MCF 10A (cell line): ENCODE results near the gene MYZAP. TPM values are rescaled to one million over a fixed set of nuclear protein-coding genes. Genes with fewer than 3 reads are reported as not detected.

Experiments
- BruUV-seq: library from RNA; stranded (reverse); fragments of 400-500 nt; replicated peaks from 2 replicates; lab custom pipeline; 2021; lab: Mats Ljungman, UMichigan
- CTCF ChIA-PET: fragments of 300-600 bp; sonication (Branson Sonifier 250); formaldehyde crosslinking; extraction: SDS; loops from one replicate; lab custom pipeline; 2021; ENCODE audit warnings: antibody characterized with exemption, inconsistent platforms; lab: Yijun Ruan, JAX
- POLR2A ChIA-PET: fragments of 300-600, 350-650 bp; sonication (Branson Sonifier 250); formaldehyde crosslinking; extraction: SDS; loops from one replicate; lab custom pipeline; 2020; ENCODE audit warnings: antibody characterized with exemption, inconsistent platforms; lab: Yijun Ruan, JAX
- DNase-seq: peaks from one replicate; pipeline ENCODE4 v3.0.0-alpha.2; 2018; ENCODE audit not compliant: unreplicated experiment
- H3K27ac Mint-ChIP-seq: one replicate; pipeline ENCODE4 v1.8.0; 2022; ENCODE audit warnings: mild to moderate bottlenecking, low read depth, mixed read lengths; ENCODE audit not compliant: unreplicated experiment
- H3K27me3 Mint-ChIP-seq: one replicate; pipeline ENCODE4 v1.8.0; 2022; ENCODE audit warnings: mixed read lengths; ENCODE audit not compliant: insufficient read depth, unreplicated experiment
- H3K36me3 Mint-ChIP-seq: one replicate; pipeline ENCODE4 v1.8.0; 2022; ENCODE audit warnings: mild to moderate bottlenecking, moderate library complexity, mixed read lengths; ENCODE audit not compliant: insufficient read depth, unreplicated experiment
- H3K4me1 Mint-ChIP-seq: one replicate; pipeline ENCODE4 v1.8.0; 2022; ENCODE audit warnings: mixed read lengths; ENCODE audit not compliant: insufficient read depth, unreplicated experiment
- H3K4me3 Mint-ChIP-seq: one replicate; pipeline ENCODE4 v1.8.0; 2022; ENCODE audit warnings: mild to moderate bottlenecking, moderate library complexity, mixed read lengths; ENCODE audit not compliant: unreplicated experiment
- H3K9me3 Mint-ChIP-seq: one replicate; pipeline ENCODE4 v1.8.0; 2022; ENCODE audit warnings: mixed read lengths; ENCODE audit not compliant: unreplicated experiment
- intact Hi-C: fragments of 100-400 bp; cut with micrococcal nuclease; formaldehyde crosslinking; loops from 2 replicates; pipeline ENCODE4 v1.14.1; 2022
- total RNA-seq: library from RNA; stranded (reverse); gene quantifications from 2 replicates; pipeline ENCODE4 v1.2.3, GENCODE V29; 2022
- TF ChIP-seq, protein P1 (sequence below): fragments of 200-600 bp; IDR thresholded peaks from one replicate; pipeline ENCODE4 v1.8.0; 2022; ENCODE audit warnings: antibody characterized with exemption, mild to moderate bottlenecking; ENCODE audit not compliant: unreplicated experiment

MYZAP gene
- total RNA-seq, 1 experiment from 2014 or later, result 1.3 TPM

DNA sequence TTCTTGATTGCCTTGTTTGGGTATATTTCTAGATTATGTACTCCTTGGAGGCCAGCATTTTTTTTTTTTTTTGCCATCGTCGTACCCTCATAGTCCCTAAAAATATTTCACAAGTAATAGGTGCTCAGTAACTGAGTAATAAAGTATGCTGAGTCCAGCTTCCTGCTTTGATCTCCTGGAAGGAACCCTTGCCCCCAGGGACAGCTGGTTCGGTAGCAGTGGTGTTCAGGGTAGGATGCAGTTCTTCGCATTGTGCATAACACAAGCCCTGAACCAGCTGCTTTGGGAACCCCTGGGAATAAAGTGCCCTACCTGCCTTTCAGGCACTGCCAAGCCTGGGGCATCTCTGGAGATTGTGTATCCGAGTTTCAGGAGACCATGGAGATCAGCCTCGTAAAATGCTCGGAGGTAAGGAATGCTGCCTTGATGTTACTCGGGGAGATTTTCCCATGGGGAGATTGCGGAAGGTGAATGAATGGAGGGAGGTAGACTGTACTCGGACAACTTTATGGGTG, 7.6 kb downstream of the MYZAP start:
- DNase-seq, result no peak
- TF ChIP-seq, protein P1, sequence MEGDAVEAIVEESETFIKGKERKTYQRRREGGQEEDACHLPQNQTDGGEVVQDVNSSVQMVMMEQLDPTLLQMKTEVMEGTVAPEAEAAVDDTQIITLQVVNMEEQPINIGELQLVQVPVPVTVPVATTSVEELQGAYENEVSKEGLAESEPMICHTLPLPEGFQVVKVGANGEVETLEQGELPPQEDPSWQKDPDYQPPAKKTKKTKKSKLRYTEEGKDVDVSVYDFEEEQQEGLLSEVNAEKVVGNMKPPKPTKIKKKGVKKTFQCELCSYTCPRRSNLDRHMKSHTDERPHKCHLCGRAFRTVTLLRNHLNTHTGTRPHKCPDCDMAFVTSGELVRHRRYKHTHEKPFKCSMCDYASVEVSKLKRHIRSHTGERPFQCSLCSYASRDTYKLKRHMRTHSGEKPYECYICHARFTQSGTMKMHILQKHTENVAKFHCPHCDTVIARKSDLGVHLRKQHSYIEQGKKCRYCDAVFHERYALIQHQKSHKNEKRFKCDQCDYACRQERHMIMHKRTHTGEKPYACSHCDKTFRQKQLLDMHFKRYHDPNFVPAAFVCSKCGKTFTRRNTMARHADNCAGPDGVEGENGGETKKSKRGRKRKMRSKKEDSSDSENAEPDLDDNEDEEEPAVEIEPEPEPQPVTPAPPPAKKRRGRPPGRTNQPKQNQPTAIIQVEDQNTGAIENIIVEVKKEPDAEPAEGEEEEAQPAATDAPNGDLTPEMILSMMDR, result no peak
- no peak overlapping the region for H3K27ac Mint-ChIP-seq
- H3K36me3 Mint-ChIP-seq, result no peaks in the 10 kb centered on the region
- H3K4me3 Mint-ChIP-seq, result no peak overlapping the region
- H3K27me3 Mint-ChIP-seq, result no peaks in the 10 kb centered on the region
- ChIA-PET POLR2A (interaction anchor here (3.0 kb wide), 1 partner anchor 12 kb away, joined by 14 read pairs; no protein-coding TSS in a partner anchor), CTCF (interaction anchor here (0.6 to 5.5 kb wide), 5 partner anchors 8 to 583 kb away, joined by 3 to 33 read pairs (median 5); no protein-coding TSS in a partner anchor)
- intact Hi-C loops, result no loop called here
- peaks cover 13% of the 10 kb centered on the region for H3K4me1 Mint-ChIP-seq
- no TSS peak for BruUV-seq
- no peaks in the 10 kb centered on the region for H3K9me3 Mint-ChIP-seq

GRCh38 chr15:57600197-57600596, 8.5 kb downstream of the MYZAP start:
- ChIA-PET CTCF (interaction anchor here (3.3 to 5.5 kb wide), 2 partner anchors 11 to 40 kb away, joined by 23 to 33 read pairs; no protein-coding TSS in a partner anchor), POLR2A (no interaction called here)
- TF ChIP-seq, protein P1, result no peak
- Mint-ChIP-seq H3K27me3 (no peaks in the 10 kb centered on the region), H3K4me1 (peaks cover 9% of the 10 kb centered on the region), H3K4me3 (no peak overlapping the region), H3K36me3 (no peaks in the 10 kb centered on the region), H3K9me3 (no peaks in the 10 kb centered on the region), H3K27ac (no peak overlapping the region)
- no peak for DNase-seq
- intact Hi-C loops, result no loop called here
- no TSS peak for BruUV-seq

DNA sequence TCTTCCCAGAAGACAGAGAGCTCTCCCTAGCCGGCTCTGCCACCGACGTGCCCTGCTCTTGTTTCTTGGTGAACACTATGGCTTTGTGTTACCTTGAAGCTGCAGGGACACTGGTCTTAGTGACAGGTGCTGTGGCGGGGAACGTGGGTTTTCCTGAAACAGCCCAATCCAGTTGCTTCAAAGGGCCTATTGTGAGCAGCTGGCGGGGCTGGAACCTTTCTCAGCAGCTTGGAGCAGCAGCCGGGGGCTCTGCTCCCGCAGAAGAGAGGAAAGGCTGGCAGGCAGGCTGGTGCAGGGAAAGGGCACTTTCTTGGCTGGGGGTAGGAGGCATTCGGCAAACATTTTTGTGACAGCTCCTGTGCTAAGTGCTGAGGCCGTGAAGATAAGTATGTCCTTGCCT, 12.8 kb downstream of the MYZAP start:
- no peak overlapping the region for H3K27ac Mint-ChIP-seq
- H3K4me1 Mint-ChIP-seq, result peaks cover 27% of the 10 kb centered on the region
- H3K27me3 Mint-ChIP-seq, result no peaks in the 10 kb centered on the region
- DNase-seq, result no peak
- no peaks in the 10 kb centered on the region for H3K36me3 Mint-ChIP-seq
- no peaks in the 10 kb centered on the region for H3K9me3 Mint-ChIP-seq
- H3K4me3 Mint-ChIP-seq, result no peak overlapping the region
- ChIA-PET CTCF (interaction anchor here (11.8 kb wide), 1 partner anchor 45 kb away, joined by 297 read pairs; no protein-coding TSS in a partner anchor), POLR2A (no interaction called here)
- intact Hi-C loops, result no loop called here
- no TSS peak for BruUV-seq
- TF ChIP-seq, protein P1, result no peak

GRCh38 chr15:57605491-57605890, 13.8 kb downstream of the MYZAP start:
- POLR2A ChIA-PET, result no interaction called here
- CTCF ChIA-PET, result interaction anchor here (1.1 to 11.8 kb wide), 3 partner anchors 8 to 101 kb away, joined by 4 to 297 read pairs (median 4); partner anchors contain the start of gene POLR2M
- no peak for DNase-seq
- Mint-ChIP-seq H3K36me3 (no peaks in the 10 kb centered on the region), H3K9me3 (no peaks in the 10 kb centered on the region), H3K27me3 (no peaks in the 10 kb centered on the region), H3K4me3 (no peak overlapping the region), H3K27ac (no peak overlapping the region), H3K4me1 (peaks cover 37% of the 10 kb centered on the region)
- intact Hi-C loops, result no loop called here
- no TSS peak for BruUV-seq
- TF ChIP-seq, protein P1, result no peak
